ENCODE measurements around the gene NEK4.

GRCh38 chr3:52722491-52722890, 48.2 kb downstream of the NEK4 start:
- TF ChIP-seq, protein P1, sequence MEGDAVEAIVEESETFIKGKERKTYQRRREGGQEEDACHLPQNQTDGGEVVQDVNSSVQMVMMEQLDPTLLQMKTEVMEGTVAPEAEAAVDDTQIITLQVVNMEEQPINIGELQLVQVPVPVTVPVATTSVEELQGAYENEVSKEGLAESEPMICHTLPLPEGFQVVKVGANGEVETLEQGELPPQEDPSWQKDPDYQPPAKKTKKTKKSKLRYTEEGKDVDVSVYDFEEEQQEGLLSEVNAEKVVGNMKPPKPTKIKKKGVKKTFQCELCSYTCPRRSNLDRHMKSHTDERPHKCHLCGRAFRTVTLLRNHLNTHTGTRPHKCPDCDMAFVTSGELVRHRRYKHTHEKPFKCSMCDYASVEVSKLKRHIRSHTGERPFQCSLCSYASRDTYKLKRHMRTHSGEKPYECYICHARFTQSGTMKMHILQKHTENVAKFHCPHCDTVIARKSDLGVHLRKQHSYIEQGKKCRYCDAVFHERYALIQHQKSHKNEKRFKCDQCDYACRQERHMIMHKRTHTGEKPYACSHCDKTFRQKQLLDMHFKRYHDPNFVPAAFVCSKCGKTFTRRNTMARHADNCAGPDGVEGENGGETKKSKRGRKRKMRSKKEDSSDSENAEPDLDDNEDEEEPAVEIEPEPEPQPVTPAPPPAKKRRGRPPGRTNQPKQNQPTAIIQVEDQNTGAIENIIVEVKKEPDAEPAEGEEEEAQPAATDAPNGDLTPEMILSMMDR (IDR thresholded peaks at IDR 0.05): no peak
- no peak for TF ChIP-seq EZH2 (IDR thresholded peaks at IDR 0.05; ENCODE audit: borderline replicate concordance, insufficient read depth, low read depth, low read length, poor library complexity, severe bottlenecking)

All from B cell (primary cell).